Mesendoderm (in vitro differentiated cells): ENCODE measurements around the gene TNKS1BP1.

Experiments used
- DNase-seq: peaks from one replicate; pipeline ENCODE4 v3.0.0; 2013
- H2AK5ac ChIP-seq: 2 replicates; pipeline ENCODE4 v1.6.1; 2013; ENCODE audit warnings: low read length, inconsistent platforms
- H2BK120ac ChIP-seq: 2 replicates; pipeline ENCODE4 v1.6.1; 2013; ENCODE audit warnings: low read depth, mild to moderate bottlenecking, low read length, moderate library complexity, mixed read lengths
- H2BK15ac ChIP-seq: replicated peaks from 2 replicates; pipeline ENCODE4 v1.6.1; 2013; ENCODE audit warnings: low read depth, mild to moderate bottlenecking, moderate library complexity
- H2BK5ac ChIP-seq: 2 replicates; pipeline ENCODE4 v1.6.1; 2013; ENCODE audit warnings: low read length, inconsistent platforms
- H3K18ac ChIP-seq: 2 replicates; pipeline ENCODE4 v1.6.1; 2013; ENCODE audit warnings: mild to moderate bottlenecking, low read length, mixed read lengths
- H3K23ac ChIP-seq: one replicate; pipeline ENCODE4 v1.6.1; 2013; ENCODE audit warnings: low read length
- H3K27ac ChIP-seq: 2 replicates; pipeline ENCODE4 v1.5.1; 2013; ENCODE audit warnings: low read depth, mild to moderate bottlenecking, inconsistent platforms, low read length, moderate library complexity
- H3K27me3 ChIP-seq: 2 replicates; pipeline ENCODE4 v1.6.1; 2013; ENCODE audit warnings: low read length, control low read depth, mild to moderate bottlenecking, inconsistent platforms; ENCODE audit not compliant: insufficient read depth, poor library complexity
- H3K36me3 ChIP-seq: 2 replicates; pipeline ENCODE4 v1.6.1; 2013; ENCODE audit warnings: low read length, inconsistent platforms; ENCODE audit not compliant: control insufficient read depth, insufficient read depth
- H3K4ac ChIP-seq: one replicate; pipeline ENCODE4 v1.6.1; 2013; ENCODE audit warnings: low read depth, mild to moderate bottlenecking, low read length, moderate library complexity
- H3K4me1 ChIP-seq: 2 replicates; pipeline ENCODE4 v1.6.1; 2013; ENCODE audit warnings: low read depth, low read length, inconsistent platforms; ENCODE audit not compliant: control insufficient read depth
- H3K4me2 ChIP-seq: 2 replicates; pipeline ENCODE4 v1.6.1; 2013; ENCODE audit warnings: low read length
- H3K4me3 ChIP-seq: 2 replicates; pipeline ENCODE4 v1.5.1; 2013; ENCODE audit warnings: mild to moderate bottlenecking, low read length
- H3K56ac ChIP-seq: one replicate; pipeline ENCODE4 v1.6.1; 2013; ENCODE audit warnings: low read length
- H3K79me1 ChIP-seq: 2 replicates; pipeline ENCODE4 v1.6.1; 2013; ENCODE audit warnings: low read length, inconsistent platforms
- H3K79me2 ChIP-seq: 2 replicates; pipeline ENCODE4 v1.6.1; 2013; ENCODE audit warnings: mild to moderate bottlenecking, low read length; ENCODE audit not compliant: control insufficient read depth, insufficient read depth
- H3K9ac ChIP-seq: 2 replicates; pipeline ENCODE4 v1.6.1; 2013; ENCODE audit warnings: low read length, inconsistent platforms
- H4K5ac ChIP-seq: one replicate; pipeline ENCODE4 v1.6.1; 2013; ENCODE audit warnings: low read length
- H4K8ac ChIP-seq: one replicate; pipeline ENCODE4 v1.6.1; 2013; ENCODE audit warnings: low read depth, mild to moderate bottlenecking, control low read depth, low read length, moderate library complexity
- WGBS: extraction: QIAGEN DNeasy Blood & Tissue Kit; methylation state at CpG from one replicate; pipeline ENCODE4 v1.1.7; 2013; ENCODE audit warnings: low lambda C conversion rate, missing lambda C conversion rate; ENCODE audit not compliant: insufficient coverage; ENCODE audit errors: extremely low coverage; 5-methylcytosine and 5-hydroxymethylcytosine counted together

TNKS1BP1 gene

GRCh38 chr11:57276971-57277675, 47.6 kb downstream of the TNKS1BP1 start:
- Histone ChIP-seq H3K4me1 (peaks cover 2% of the 10 kb centered on the region), H4K5ac (no peak overlapping the region), H3K23ac (no peak overlapping the region), H3K4me2 (no peak overlapping the region), H3K4me3 (no peak overlapping the region), H3K18ac (no peak overlapping the region), H3K27ac (no peak overlapping the region), H2BK120ac (no peak overlapping the region), H3K56ac (no peak overlapping the region), H3K9ac (no peak overlapping the region), H3K27me3 (no peaks in the 10 kb centered on the region), H3K36me3 (no peaks in the 10 kb centered on the region), H4K8ac (no peak overlapping the region), H3K4ac (no peak overlapping the region), H2BK15ac (no peak overlapping the region), H2AK5ac (no peak overlapping the region), H3K79me2 (no peaks in the 10 kb centered on the region), H2BK5ac (no peak overlapping the region), H3K79me1 (no peaks in the 10 kb centered on the region)
- no CpG with 5 or more reads among the region's 6 CpGs for WGBS
- no peak for DNase-seq

DNA sequence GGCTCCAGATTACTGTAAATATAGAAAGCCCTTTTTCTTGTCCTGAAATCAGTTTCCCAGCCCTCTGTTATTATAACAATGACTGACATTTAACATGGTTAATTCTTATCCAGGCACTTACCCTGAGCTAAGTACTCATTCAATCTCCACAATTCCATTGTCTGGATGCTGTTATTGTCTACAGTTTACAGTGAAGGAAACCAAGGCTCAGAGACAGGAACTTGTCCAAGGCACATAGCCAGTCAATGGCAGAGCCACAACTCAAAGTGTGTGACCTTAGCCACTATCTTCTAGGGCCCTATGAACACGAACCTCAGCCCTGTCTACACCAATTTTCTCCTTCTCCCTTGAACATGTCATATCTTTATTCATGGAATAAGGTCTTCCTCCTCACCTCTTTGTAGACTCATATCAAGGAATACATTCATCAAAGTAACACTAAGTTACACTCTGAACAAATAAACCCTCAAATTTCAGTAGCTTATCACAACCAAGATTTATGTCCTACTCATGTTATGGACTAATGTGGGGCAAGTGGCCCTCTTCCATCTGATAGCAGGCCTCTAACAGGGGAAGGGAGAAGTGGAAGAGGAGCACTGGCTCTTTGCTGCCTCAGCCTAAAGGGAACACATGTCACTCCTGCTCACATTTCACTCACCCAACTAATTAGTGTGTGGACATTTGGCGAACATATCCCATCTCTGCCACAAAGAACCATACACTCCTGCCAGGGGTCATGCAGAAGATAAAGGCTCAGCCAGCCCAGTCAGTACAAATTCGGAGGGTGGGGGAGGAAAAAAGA, 48.4 kb downstream of the TNKS1BP1 start:
- Histone ChIP-seq H4K8ac (no peak overlapping the region), H2BK120ac (no peak overlapping the region), H3K4me3 (no peak overlapping the region), H3K4me2 (no peak overlapping the region), H3K27ac (no peak overlapping the region), H3K27me3 (no peaks in the 10 kb centered on the region), H2AK5ac (no peak overlapping the region), H2BK5ac (no peak overlapping the region), H3K23ac (no peak overlapping the region), H3K36me3 (no peaks in the 10 kb centered on the region), H3K9ac (no peak overlapping the region), H3K79me2 (no peaks in the 10 kb centered on the region), H3K4me1 (peaks cover 2% of the 10 kb centered on the region), H3K4ac (no peak overlapping the region), H3K18ac (no peak overlapping the region), H4K5ac (no peak overlapping the region), H3K79me1 (no peaks in the 10 kb centered on the region), H3K56ac (no peak overlapping the region), H2BK15ac (no peak overlapping the region)
- no peak for DNase-seq
- WGBS, result no CpG with 5 or more reads among the region's 3 CpGs

- no peak overlapping the region for H3K4me3 ChIP-seq
- no peak overlapping the region for H4K8ac ChIP-seq
- no peak for DNase-seq
- no peak overlapping the region for H3K27ac ChIP-seq
- no peak overlapping the region for H3K56ac ChIP-seq
- no peak overlapping the region for H2AK5ac ChIP-seq
- H3K79me1 ChIP-seq, result no peaks in the 10 kb centered on the region
- H4K5ac ChIP-seq, result no peak overlapping the region
- no peak overlapping the region for H3K18ac ChIP-seq
- no CpG with 5 or more reads among the region's 3 CpGs for WGBS
- no peaks in the 10 kb centered on the region for H3K79me2 ChIP-seq
- no peak overlapping the region for H3K4me2 ChIP-seq
- no peak overlapping the region for H3K23ac ChIP-seq
- no peak overlapping the region for H3K4ac ChIP-seq
- no peaks in the 10 kb centered on the region for H3K36me3 ChIP-seq
- no peak overlapping the region for H2BK5ac ChIP-seq
- no peak overlapping the region for H2BK15ac ChIP-seq
- no peak overlapping the region for H2BK120ac ChIP-seq
- H3K27me3 ChIP-seq, result no peaks in the 10 kb centered on the region
- peaks cover 2% of the 10 kb centered on the region for H3K4me1 ChIP-seq
- no peak overlapping the region for H3K9ac ChIP-seq
Measured at GRCh38 chr11:57275582-57275981, 49.2 kb downstream of the TNKS1BP1 start.

- Histone ChIP-seq H3K79me1 (no peaks in the 10 kb centered on the region), H2AK5ac (no peak overlapping the region), H3K23ac (no peak overlapping the region), H3K27me3 (no peaks in the 10 kb centered on the region), H3K4me3 (no peak overlapping the region), H3K4me2 (no peak overlapping the region), H3K36me3 (no peaks in the 10 kb centered on the region), H3K27ac (no peak overlapping the region), H2BK120ac (no peak overlapping the region), H2BK5ac (no peak overlapping the region), H4K8ac (no peak overlapping the region), H3K79me2 (no peaks in the 10 kb centered on the region), H3K18ac (no peak overlapping the region), H3K56ac (no peak overlapping the region), H2BK15ac (no peak overlapping the region), H3K4me1 (peaks cover 2% of the 10 kb centered on the region), H4K5ac (no peak overlapping the region), H3K4ac (no peak overlapping the region), H3K9ac (no peak overlapping the region)
- WGBS, result no CpG with 5 or more reads among the region's 1 CpG
- no peak for DNase-seq
Measured at GRCh38 chr11:57274904-57275498, 49.8 kb downstream of the TNKS1BP1 start.

- Histone ChIP-seq H3K27ac (no peak overlapping the region), H3K4ac (no peak overlapping the region), H4K8ac (no peak overlapping the region), H2BK120ac (no peak overlapping the region), H2BK15ac (no peak overlapping the region), H3K18ac (no peak overlapping the region), H3K56ac (no peak overlapping the region), H3K9ac (no peak overlapping the region), H3K79me2 (no peaks in the 10 kb centered on the region), H3K27me3 (no peaks in the 10 kb centered on the region), H2BK5ac (no peak overlapping the region), H3K4me3 (no peak overlapping the region), H3K4me2 (no peak overlapping the region), H2AK5ac (no peak overlapping the region), H3K36me3 (no peaks in the 10 kb centered on the region), H4K5ac (no peak overlapping the region), H3K4me1 (no peaks in the 10 kb centered on the region), H3K79me1 (no peaks in the 10 kb centered on the region), H3K23ac (no peak overlapping the region)
- no CpG with 5 or more reads among the region's 4 CpGs for WGBS
- no peak for DNase-seq
Measured at GRCh38 chr11:57273448-57274058, 51.2 kb downstream of the TNKS1BP1 start.
